Epithelial cell of proximal tubule (primary cell): ENCODE data around the gene MTR. TPM values are rescaled to one million over a fixed set of nuclear protein-coding genes. Genes with fewer than 3 reads are reported as not detected.
A peak's percentile ranks its signal among the peaks of the same experiment; 100 is the strongest.

Source experiments
- DNase-seq: peaks from one replicate; pipeline ENCODE4 v3.0.0-alpha.2; 2011; ENCODE audit warnings: low read depth
- H3K4me3 ChIP-seq: 2 replicates; pipeline ENCODE4 v1.5.1; 2011; ENCODE audit warnings: low read depth, mild to moderate bottlenecking, low read length
- CTCF ChIP-seq: conservative IDR thresholded peaks from 2 replicates; pipeline ENCODE4 v1.5.1; 2012; ENCODE audit warnings: low read depth, mild to moderate bottlenecking, low read length
- total RNA-seq: library from RNA; depleted of rRNA; stranded (reverse); fragments of >200 nt; gene quantifications from 2 replicates; pipeline ENCODE4 v1.2.3, GENCODE V29; 2015

MTR gene
- total RNA-seq, 1 donor from 2014 or later = 18.3 TPM

GRCh38 chr1:236795757-236796667, 920 bp downstream of the MTR start:
- no peak for DNase-seq

GRCh38 chr1:236799001-236799400, 3.9 kb downstream of the MTR start:
- H3K4me3 ChIP-seq = no peak overlapping the region
- no peak for DNase-seq
- no peak for TF ChIP-seq CTCF

More at GRCh38 chr1:236795757-236796667, 920 bp downstream of the MTR start:
- TF ChIP-seq CTCF = no peak
- peak overlapping the region; percentile 88 for H3K4me3 ChIP-seq

- H3K4me3 ChIP-seq = no peak overlapping the region
- no peak for DNase-seq
- no peak for TF ChIP-seq CTCF
Observed at GRCh38 chr1:236800002-236800620, 5.0 kb downstream of the MTR start.

GRCh38 chr1:236800623-236801022, 5.5 kb downstream of the MTR start:
- no peak for DNase-seq
- TF ChIP-seq CTCF = no peak
- H3K4me3 ChIP-seq = no peak overlapping the region

- no peak overlapping the region for H3K4me3 ChIP-seq
- DNase-seq = no peak
- no peak for TF ChIP-seq CTCF
Observed at GRCh38 chr1:236802264-236802663, 7.2 kb downstream of the MTR start.

GRCh38 chr1:236806634-236807033, 11.5 kb downstream of the MTR start:
- no peak for TF ChIP-seq CTCF

GRCh38 chr1:236808005-236808404, 12.9 kb downstream of the MTR start:
- no peak overlapping the region for H3K4me3 ChIP-seq
- peak; percentile 10 for DNase-seq
- TF ChIP-seq CTCF = no peak

More at GRCh38 chr1:236806634-236807033, 11.5 kb downstream of the MTR start:
- no peak for DNase-seq
- H3K4me3 ChIP-seq = no peak overlapping the region
